Endodermal cell (in vitro differentiated cells): ENCODE data around the gene IBTK. TPM values are rescaled to one million over a fixed set of nuclear protein-coding genes. Genes with fewer than 3 reads are reported as not detected.
"Not testable (repeated sequence)": the region's sequence is repeated elsewhere in the genome, so short reads cannot be mapped to it uniquely, and the experiment has no call there.

ENCODE experiments used
- DNase-seq: peaks from one replicate; pipeline ENCODE4 v3.0.0-alpha.2; 2017
- H3K27ac ChIP-seq: 2 replicates; pipeline ENCODE4 v1.5.1; 2013; ENCODE audit warnings: mild to moderate bottlenecking, low read depth, low read length, moderate library complexity
- H3K27me3 ChIP-seq: 2 replicates; pipeline ENCODE4 v1.6.1; 2013; ENCODE audit warnings: mild to moderate bottlenecking, low read length, moderate library complexity; ENCODE audit not compliant: insufficient read depth, control insufficient read depth, poor library complexity, severe bottlenecking
- H3K36me3 ChIP-seq: 2 replicates; pipeline ENCODE4 v1.7.0; 2013; ENCODE audit warnings: mild to moderate bottlenecking, low read length, moderate library complexity; ENCODE audit not compliant: control insufficient read depth, insufficient read depth
- H3K4me1 ChIP-seq: one replicate; pipeline ENCODE4 v1.7.0; 2013; ENCODE audit warnings: low read length; ENCODE audit not compliant: control insufficient read depth, insufficient read depth
- H3K4me3 ChIP-seq: 2 replicates; pipeline ENCODE4 v1.5.1; 2013; ENCODE audit warnings: mild to moderate bottlenecking, low read length, moderate library complexity
- H3K9ac ChIP-seq: 2 replicates; pipeline ENCODE4 v1.6.1; 2013; ENCODE audit warnings: mild to moderate bottlenecking, low read length, moderate library complexity; ENCODE audit not compliant: poor library complexity, severe bottlenecking; ENCODE audit errors: extremely low read depth
- H3K9me3 ChIP-seq: 2 replicates; pipeline ENCODE4 v1.6.1; 2013; ENCODE audit warnings: mild to moderate bottlenecking, low read length, moderate library complexity; ENCODE audit not compliant: control insufficient read depth
- H3K27ac Mint-ChIP-seq: 2 replicates; pipeline ENCODE4 v1.8.0; 2020; ENCODE audit warnings: mixed read lengths
- H3K27me3 Mint-ChIP-seq: 2 replicates; pipeline ENCODE4 v1.8.0; 2021; ENCODE audit warnings: mild to moderate bottlenecking, mixed read lengths; ENCODE audit not compliant: insufficient read depth
- H3K36me3 Mint-ChIP-seq: 2 replicates; pipeline ENCODE4 v1.8.0; 2020; ENCODE audit warnings: low read depth, mixed read lengths
- H3K4me1 Mint-ChIP-seq: 2 replicates; pipeline ENCODE4 v1.8.0; 2020; ENCODE audit warnings: mixed read lengths
- H3K4me3 Mint-ChIP-seq: 2 replicates; pipeline ENCODE4 v1.8.0; 2020; ENCODE audit warnings: mild to moderate bottlenecking, moderate library complexity, mixed read lengths
- H3K9me3 Mint-ChIP-seq: 2 replicates; pipeline ENCODE4 v1.8.0; 2020; ENCODE audit warnings: mild to moderate bottlenecking, mixed read lengths
- CTCF ChIP-seq: fragments of 200-600 bp; sonication (generic); conservative IDR thresholded peaks from 2 replicates; pipeline ENCODE4 v1.5.0; 2021; ENCODE audit warnings: antibody characterized with exemption, mild to moderate bottlenecking
- WGBS, 2 experiments: methylation state at CpG; one replicate each; pipeline versions ENCODE4 v1.1.5 to v1.1.7; 2013; ENCODE audit warnings: missing lambda C conversion rate in 2 of 2, mixed read lengths in 1 of 2; ENCODE audit not compliant: insufficient coverage in 1 of 2, insufficient read length in 1 of 2; 5-methylcytosine and 5-hydroxymethylcytosine counted together
- long read RNA-seq, 4 experiments: library from polyadenylated mRNA in 2 of 4; library from RNA in 1 of 4; library from capped mRNA in 1 of 4; stranded (forward) in 3 of 4; unstranded in 1 of 4; transcript quantifications; one replicate each; pipeline ENCODE4 v2.0.0, GENCODE V29; 2020 to 2021; ENCODE audit warnings: inconsistent platforms in 1 of 4
- polyA plus RNA-seq, 2 experiments: library from polyadenylated mRNA; stranded (reverse); fragments of 50-300 nt; gene quantifications; one replicate each; pipeline ENCODE4 v1.2.3, GENCODE V29; 2013
- total RNA-seq, 2 donors: library from RNA; stranded (reverse); fragmentation: NEBNext Ultra II Directional in 1 of 2; extraction: Animal tissue kit (Norgen Biotek cat#: 25700) in 1 of 2; gene quantifications; 2 replicates in 1 of 2; 3 replicates in 1 of 2; pipeline ENCODE4 v1.2.1, GENCODE V29; 2021

Gene IBTK
- 10 to 100 TPM; 35.8 to 46.2 TPM for total RNA-seq
- 29.1 TPM for polyA plus RNA-seq (2013, experiment 1 of 2)
- polyA plus RNA-seq (2013, experiment 2 of 2), result 29.0 TPM
- long read RNA-seq, experiment 1, full-length matches to known transcripts, result 2 of 26 reads
- long read RNA-seq, experiment 1, partial matches to known transcripts, result 13 of 26 reads
- long read RNA-seq, experiment 1, other reads (novel, unspliced or antisense), result 11 of 26 reads
- long read RNA-seq, experiment 2, full-length matches to known transcripts, result 17 of 57 reads
- long read RNA-seq, experiment 2, partial matches to known transcripts, result 21 of 57 reads
- long read RNA-seq, experiment 2, other reads (novel, unspliced or antisense), result 19 of 57 reads
- long read RNA-seq, experiment 3, full-length matches to known transcripts, result 16 of 175 reads
- long read RNA-seq, experiment 3, partial matches to known transcripts, result 136 of 175 reads
- long read RNA-seq, experiment 3, other reads (novel, unspliced or antisense), result 23 of 175 reads
- long read RNA-seq, experiment 4, partial matches to known transcripts, result 40 of 47 reads
- long read RNA-seq, experiment 4, other reads (novel, unspliced or antisense), result 7 of 47 reads

GRCh38 chr6:82247505-82248272, at the start of gene IBTK:
IBTK (minus strand) TSS chr6:82247744; CDS start chr6:82240486, 7,258 bp downstream.
- WGBS, 2 experiments, result 2 to 3% methylated on average over 20 to 45 of the region's 45 CpGs
- peaks cover 44% of the 10 kb centered on the region for H3K4me1 Mint-ChIP-seq
- H3K9me3 Mint-ChIP-seq, result peaks cover 3% of the 10 kb centered on the region

GRCh38 chr6:82283771-82284410, 36.3 kb upstream of the IBTK start:
- TF ChIP-seq CTCF, result no peak
- Mint-ChIP-seq H3K4me3 (no peak overlapping the region), H3K36me3 (no peaks in the 10 kb centered on the region), H3K4me1 (peaks cover 28% of the 10 kb centered on the region), H3K9me3 (peaks cover 10% of the 10 kb centered on the region), H3K27ac (no peak overlapping the region), H3K27me3 (peaks cover 3% of the 10 kb centered on the region)
- peak; percentile 80 for DNase-seq
- Histone ChIP-seq H3K9ac (no peak overlapping the region), H3K4me3 (no peak overlapping the region), H3K27ac (no peak overlapping the region), H3K36me3 (no peaks in the 10 kb centered on the region), H3K9me3 (no peaks in the 10 kb centered on the region), H3K27me3 (no peaks in the 10 kb centered on the region), H3K4me1 (peaks cover 12% of the 10 kb centered on the region)
- 81 to 86% methylated on average over 8 to 11 of the region's 11 CpGs for WGBS, 2 experiments

More at GRCh38 chr6:82247505-82248272, at the start of gene IBTK:
- no peaks in the 10 kb centered on the region for H3K27me3 Mint-ChIP-seq
- H3K27me3 ChIP-seq, result no peaks in the 10 kb centered on the region
- peak within 1 kb of the TSS; percentile 98 for H3K27ac Mint-ChIP-seq
- no peak for TF ChIP-seq CTCF
- H3K4me3 Mint-ChIP-seq, result peak within 1 kb of the TSS; percentile 78
- peak; percentile 99 for DNase-seq
- H3K27ac ChIP-seq, result peak within 1 kb of the TSS; percentile 94
- peaks cover 23% of the 10 kb centered on the region for H3K36me3 Mint-ChIP-seq
- H3K4me1 ChIP-seq, result peaks cover 10% of the 10 kb centered on the region
- H3K9ac ChIP-seq, result peak within 1 kb of the TSS; percentile 91
- H3K4me3 ChIP-seq, result peak within 1 kb of the TSS; percentile 96
- peaks cover 13% of the 10 kb centered on the region for H3K9me3 ChIP-seq
- H3K36me3 ChIP-seq, result peaks cover 28% of the 10 kb centered on the region

GRCh38 chr6:82281550-82281949, 34.0 kb upstream of the IBTK start:
- H3K27ac Mint-ChIP-seq, H3K9me3 ChIP-seq, H3K36me3 Mint-ChIP-seq, H3K9ac ChIP-seq, DNase-seq, H3K9me3 Mint-ChIP-seq, H3K27me3 Mint-ChIP-seq, H3K27ac ChIP-seq, H3K4me3 ChIP-seq, H3K4me3 Mint-ChIP-seq, H3K36me3 ChIP-seq, H3K27me3 ChIP-seq: not testable (repeated sequence)
- WGBS, 2 experiments, result 94 to 100% methylated on average over 1 to 2 of the region's 2 CpGs
- peaks cover 20% of the 10 kb centered on the region for H3K4me1 Mint-ChIP-seq
- H3K4me1 ChIP-seq, result peaks cover 12% of the 10 kb centered on the region
